ENCODE measurements around the gene PTPN6.

Gene PTPN6

GRCh38 chr12:6925540-6926279, 25.4 kb upstream of the PTPN6 start:
- H3K4me1 ChIP-seq (ENCODE audit: control insufficient read depth, low read depth, low read length) = peaks cover 39% of the 10 kb centered on the region
- H3K9me3 ChIP-seq (ENCODE audit: control insufficient read depth, low read depth, low read length) = no peaks in the 10 kb centered on the region
- H3K27me3 ChIP-seq (ENCODE audit: control insufficient read depth, insufficient read depth, low read length) = no peaks in the 10 kb centered on the region
- H3K27ac ChIP-seq (ENCODE audit: low read length) = peak overlapping the region; percentile 81
- H3K36me3 ChIP-seq (ENCODE audit: control insufficient read depth, low read depth, low read length) = peaks cover 19% of the 10 kb centered on the region
- H3K9ac ChIP-seq (ENCODE audit: low read length) = peak overlapping the region; percentile 74
- H3K4me3 ChIP-seq (ENCODE audit: low read length) = peak overlapping the region; percentile 73

DNA sequence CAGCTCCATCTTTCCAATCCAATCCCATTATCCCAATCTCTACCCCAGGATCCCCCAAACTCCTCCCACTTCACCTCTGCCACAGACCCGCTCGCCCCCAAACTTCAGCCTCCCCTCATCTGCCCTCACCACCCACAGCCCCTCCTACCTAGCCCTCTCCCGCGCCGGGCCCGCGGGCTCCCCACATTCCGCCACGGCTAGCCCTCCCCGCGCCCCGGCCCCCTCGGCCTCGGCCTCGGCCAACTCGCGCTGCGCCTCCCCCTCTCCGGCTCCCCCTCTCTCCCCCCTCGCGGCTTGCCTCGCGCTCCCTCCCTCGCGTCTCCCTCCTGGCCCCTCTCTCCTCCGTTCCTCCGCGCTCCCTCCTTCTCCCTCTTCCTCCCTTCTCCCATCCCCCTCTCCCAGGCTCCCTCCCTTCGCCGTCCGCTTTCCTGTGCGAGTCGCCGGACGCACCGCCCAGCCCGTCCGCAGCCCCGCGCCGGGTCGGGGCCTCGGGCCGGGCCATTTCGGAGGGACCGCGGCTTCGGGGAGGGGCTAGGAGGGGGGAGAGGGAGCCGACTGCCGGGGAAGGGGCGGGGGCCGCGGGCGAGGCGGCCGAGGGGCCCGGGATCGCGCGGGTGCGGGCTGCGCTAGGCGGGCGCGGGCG, 23.7 kb upstream of the PTPN6 start, which contains the start of gene ATN1:
ATN1 (plus strand) TSS at position 581 of the 643 bp plus-strand sequence. CDS start 6,043 bp downstream, outside the sequence.
- peak within 1 kb of the TSS; percentile 95 for H3K4me3 ChIP-seq (ENCODE audit: low read length)

GRCh38 chr12:6928022-6928702, 23.0 kb upstream of the PTPN6 start:
- no peaks in the 10 kb centered on the region for H3K27me3 ChIP-seq (ENCODE audit: control insufficient read depth, insufficient read depth, low read length)
- H3K9me3 ChIP-seq (ENCODE audit: control insufficient read depth, low read depth, low read length) = no peaks in the 10 kb centered on the region
- peak overlapping the region; percentile 78 for H3K9ac ChIP-seq (ENCODE audit: low read length)
- H3K36me3 ChIP-seq (ENCODE audit: control insufficient read depth, low read depth, low read length) = peaks cover 8% of the 10 kb centered on the region
- peaks cover 41% of the 10 kb centered on the region for H3K4me1 ChIP-seq (ENCODE audit: control insufficient read depth, low read depth, low read length)
- peak overlapping the region; percentile 95 for H3K4me3 ChIP-seq (ENCODE audit: low read length)
- H3K27ac ChIP-seq (ENCODE audit: low read length) = no peak overlapping the region

More for the DNA sequence above, 23.7 kb upstream of the PTPN6 start, which contains the start of gene ATN1:
- peak within 1 kb of the TSS; percentile 78 for H3K9ac ChIP-seq (ENCODE audit: low read length)
- peaks cover 8% of the 10 kb centered on the region for H3K36me3 ChIP-seq (ENCODE audit: control insufficient read depth, low read depth, low read length)
- no peaks in the 10 kb centered on the region for H3K27me3 ChIP-seq (ENCODE audit: control insufficient read depth, insufficient read depth, low read length)
- H3K27ac ChIP-seq (ENCODE audit: low read length) = peak within 1 kb of the TSS; percentile 15
- H3K4me1 ChIP-seq (ENCODE audit: control insufficient read depth, low read depth, low read length) = peaks cover 41% of the 10 kb centered on the region
- no peaks in the 10 kb centered on the region for H3K9me3 ChIP-seq (ENCODE audit: control insufficient read depth, low read depth, low read length)

DNA sequence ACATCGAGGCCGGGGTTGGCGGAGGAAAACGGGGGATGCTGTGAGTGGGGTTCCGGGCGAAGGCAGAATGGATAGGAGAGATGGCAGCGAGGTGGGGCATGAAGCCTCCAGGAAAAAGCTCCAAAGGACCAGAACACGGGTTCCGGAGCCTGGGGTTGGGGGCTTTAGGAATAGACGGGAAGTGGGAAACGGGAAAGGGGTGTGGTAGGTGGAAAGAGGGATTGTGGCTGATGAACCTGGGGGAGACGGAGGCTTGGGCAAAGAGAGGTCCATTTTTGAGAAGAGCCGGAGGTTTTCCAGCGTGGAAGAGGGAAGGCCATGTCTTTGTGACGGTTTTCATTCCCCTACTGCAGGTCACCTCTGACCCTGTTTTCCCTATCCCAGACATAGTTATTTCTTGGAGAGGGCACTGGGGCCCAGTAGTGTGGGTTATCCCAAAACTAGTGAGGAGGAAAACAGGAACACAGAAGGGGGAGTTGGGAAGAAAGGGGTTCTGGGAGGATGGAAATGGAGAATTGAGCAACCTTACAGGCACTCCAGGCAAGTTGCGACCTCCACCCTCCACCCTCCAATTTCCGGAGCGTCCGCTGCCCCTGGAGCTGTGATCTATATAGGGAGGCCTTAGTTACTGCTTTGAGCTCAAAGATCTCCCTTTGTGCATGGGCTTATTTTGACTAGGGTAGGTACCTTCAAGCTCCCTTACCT, 22.3 kb upstream of the PTPN6 start:
- Histone ChIP-seq H3K27ac (ENCODE audit: low read length) (no peak overlapping the region), H3K9me3 (ENCODE audit: control insufficient read depth, low read depth, low read length) (no peaks in the 10 kb centered on the region), H3K4me1 (ENCODE audit: control insufficient read depth, low read depth, low read length) (peaks cover 41% of the 10 kb centered on the region), H3K4me3 (ENCODE audit: low read length) (peak overlapping the region; percentile 95), H3K36me3 (ENCODE audit: control insufficient read depth, low read depth, low read length) (peaks cover 15% of the 10 kb centered on the region), H3K9ac (ENCODE audit: low read length) (peak overlapping the region; percentile 78), H3K27me3 (ENCODE audit: control insufficient read depth, insufficient read depth, low read length) (no peaks in the 10 kb centered on the region)

DNA sequence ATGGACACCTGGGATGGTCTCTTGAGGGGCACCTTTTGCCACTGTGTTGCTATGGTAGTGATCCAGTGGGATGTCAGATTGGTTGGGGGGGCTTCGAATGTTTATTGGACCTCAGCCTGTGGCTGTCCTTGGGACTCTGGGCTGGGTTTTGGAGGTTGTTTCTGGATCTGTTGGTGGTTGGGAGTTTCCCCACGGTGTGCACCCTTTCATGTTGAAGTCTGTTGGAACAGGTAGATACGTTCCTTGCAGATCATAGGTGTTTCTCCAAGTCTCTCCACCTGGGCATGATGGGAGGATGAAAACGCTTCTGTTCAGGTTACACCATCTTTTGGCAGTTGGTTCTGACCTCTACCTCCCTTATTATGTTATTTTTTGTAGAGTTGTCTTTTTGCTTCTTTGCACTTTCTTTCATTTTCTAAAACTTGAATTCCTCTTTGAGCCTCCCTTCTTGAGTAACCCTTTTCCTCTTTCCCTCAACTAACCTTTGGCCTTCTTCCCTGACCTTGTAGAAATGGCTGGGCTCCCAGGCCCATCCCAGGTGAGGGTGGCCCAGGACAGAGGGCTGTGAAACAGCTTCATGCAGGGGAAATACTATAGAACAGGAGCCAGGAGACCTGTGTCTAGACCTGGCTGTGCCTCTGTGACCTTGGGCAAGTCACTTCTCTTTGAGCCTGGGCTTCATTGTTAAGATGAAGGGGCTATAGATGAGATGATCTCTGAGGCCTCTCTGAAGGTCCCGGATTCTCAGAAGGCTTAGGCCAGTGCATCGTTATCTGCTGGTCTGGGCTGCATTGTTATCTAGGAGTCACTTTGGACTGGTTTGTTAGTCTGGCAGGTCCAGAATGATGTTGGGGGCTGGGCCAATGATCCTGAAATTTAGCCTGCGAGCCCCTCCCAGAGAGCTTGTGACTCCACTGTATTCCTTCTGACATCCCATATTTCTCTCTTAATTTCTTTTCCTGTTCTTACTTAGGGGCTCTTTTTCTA, 21.4 kb upstream of the PTPN6 start:
- Histone ChIP-seq H3K27ac (ENCODE audit: low read length) (no peak overlapping the region), H3K27me3 (ENCODE audit: control insufficient read depth, insufficient read depth, low read length) (no peaks in the 10 kb centered on the region), H3K9me3 (ENCODE audit: control insufficient read depth, low read depth, low read length) (no peaks in the 10 kb centered on the region), H3K9ac (ENCODE audit: low read length) (peak overlapping the region; percentile 78), H3K4me1 (ENCODE audit: control insufficient read depth, low read depth, low read length) (peaks cover 37% of the 10 kb centered on the region), H3K36me3 (ENCODE audit: control insufficient read depth, low read depth, low read length) (peaks cover 24% of the 10 kb centered on the region), H3K4me3 (ENCODE audit: low read length) (peak overlapping the region; percentile 95)

DNA sequence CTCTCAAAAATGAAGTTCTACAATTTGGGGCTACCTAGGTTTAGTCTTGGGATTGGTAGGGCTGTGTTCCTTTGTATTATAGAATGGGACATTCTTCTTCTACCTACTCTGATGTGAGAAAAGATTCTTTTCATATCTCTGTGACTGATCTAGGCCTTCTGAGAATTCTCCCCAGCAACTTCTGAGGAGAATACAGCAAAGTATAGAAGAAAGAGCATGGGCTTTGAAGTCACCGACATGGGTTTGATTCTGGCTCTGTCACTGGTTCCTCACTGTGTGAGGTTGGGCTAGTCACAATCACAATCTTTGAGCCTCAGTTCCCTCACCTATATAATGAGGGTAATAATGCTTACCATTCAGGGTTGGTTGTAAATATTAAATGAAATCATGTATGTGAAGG, 18.4 kb upstream of the PTPN6 start:
- H3K9ac ChIP-seq (ENCODE audit: low read length) = no peak overlapping the region
- no peaks in the 10 kb centered on the region for H3K9me3 ChIP-seq (ENCODE audit: control insufficient read depth, low read depth, low read length)
- no peak overlapping the region for H3K27ac ChIP-seq (ENCODE audit: low read length)
- H3K36me3 ChIP-seq (ENCODE audit: control insufficient read depth, low read depth, low read length) = peaks cover 35% of the 10 kb centered on the region
- no peak overlapping the region for H3K4me3 ChIP-seq (ENCODE audit: low read length)
- H3K27me3 ChIP-seq (ENCODE audit: control insufficient read depth, insufficient read depth, low read length) = no peaks in the 10 kb centered on the region
- H3K4me1 ChIP-seq (ENCODE audit: control insufficient read depth, low read depth, low read length) = peaks cover 13% of the 10 kb centered on the region

GRCh38 chr12:6934110-6934509, 17.0 kb upstream of the PTPN6 start:
- peaks cover 35% of the 10 kb centered on the region for H3K36me3 ChIP-seq (ENCODE audit: control insufficient read depth, low read depth, low read length)

DNA sequence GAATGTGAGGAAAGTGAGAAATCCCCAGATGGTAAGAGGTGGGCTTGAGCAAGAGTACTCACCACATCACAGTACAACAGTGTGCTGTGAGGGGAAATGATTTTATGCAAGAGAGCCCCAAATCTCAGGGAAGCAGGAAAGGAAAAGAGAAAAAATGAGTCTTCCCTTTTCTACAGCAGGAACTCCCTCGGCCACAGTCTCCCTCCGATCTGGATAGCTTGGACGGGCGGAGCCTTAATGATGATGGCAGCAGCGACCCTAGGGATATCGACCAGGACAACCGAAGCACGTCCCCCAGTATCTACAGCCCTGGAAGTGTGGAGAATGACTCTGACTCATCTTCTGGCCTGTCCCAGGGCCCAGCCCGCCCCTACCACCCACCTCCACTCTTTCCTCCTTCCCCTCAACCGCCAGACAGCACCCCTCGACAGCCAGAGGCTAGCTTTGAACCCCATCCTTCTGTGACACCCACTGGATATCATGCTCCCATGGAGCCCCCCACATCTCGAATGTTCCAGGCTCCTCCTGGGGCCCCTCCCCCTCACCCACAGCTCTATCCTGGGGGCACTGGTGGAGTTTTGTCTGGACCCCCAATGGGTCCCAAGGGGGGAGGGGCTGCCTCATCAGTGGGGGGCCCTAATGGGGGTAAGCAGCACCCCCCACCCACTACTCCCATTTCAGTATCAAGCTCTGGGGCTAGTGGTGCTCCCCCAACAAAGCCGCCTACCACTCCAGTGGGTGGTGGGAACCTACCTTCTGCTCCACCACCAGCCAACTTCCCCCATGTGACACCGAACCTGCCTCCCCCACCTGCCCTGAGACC, 15.6 kb upstream of the PTPN6 start:
- no peak overlapping the region for H3K9ac ChIP-seq (ENCODE audit: low read length)
- H3K4me3 ChIP-seq (ENCODE audit: low read length) = no peak overlapping the region
- peaks cover 8% of the 10 kb centered on the region for H3K4me1 ChIP-seq (ENCODE audit: control insufficient read depth, low read depth, low read length)
- H3K9me3 ChIP-seq (ENCODE audit: control insufficient read depth, low read depth, low read length) = no peaks in the 10 kb centered on the region
- no peaks in the 10 kb centered on the region for H3K27me3 ChIP-seq (ENCODE audit: control insufficient read depth, insufficient read depth, low read length)
- no peak overlapping the region for H3K27ac ChIP-seq (ENCODE audit: low read length)
- H3K36me3 ChIP-seq (ENCODE audit: control insufficient read depth, low read depth, low read length) = peaks cover 37% of the 10 kb centered on the region

More at GRCh38 chr12:6934110-6934509, 17.0 kb upstream of the PTPN6 start:
- peaks cover 16% of the 10 kb centered on the region for H3K4me1 ChIP-seq (ENCODE audit: control insufficient read depth, low read depth, low read length)
- no peaks in the 10 kb centered on the region for H3K9me3 ChIP-seq (ENCODE audit: control insufficient read depth, low read depth, low read length)
- no peak overlapping the region for H3K9ac ChIP-seq (ENCODE audit: low read length)
- H3K27me3 ChIP-seq (ENCODE audit: control insufficient read depth, insufficient read depth, low read length) = no peaks in the 10 kb centered on the region
- no peak overlapping the region for H3K27ac ChIP-seq (ENCODE audit: low read length)
- no peak overlapping the region for H3K4me3 ChIP-seq (ENCODE audit: low read length)

DNA sequence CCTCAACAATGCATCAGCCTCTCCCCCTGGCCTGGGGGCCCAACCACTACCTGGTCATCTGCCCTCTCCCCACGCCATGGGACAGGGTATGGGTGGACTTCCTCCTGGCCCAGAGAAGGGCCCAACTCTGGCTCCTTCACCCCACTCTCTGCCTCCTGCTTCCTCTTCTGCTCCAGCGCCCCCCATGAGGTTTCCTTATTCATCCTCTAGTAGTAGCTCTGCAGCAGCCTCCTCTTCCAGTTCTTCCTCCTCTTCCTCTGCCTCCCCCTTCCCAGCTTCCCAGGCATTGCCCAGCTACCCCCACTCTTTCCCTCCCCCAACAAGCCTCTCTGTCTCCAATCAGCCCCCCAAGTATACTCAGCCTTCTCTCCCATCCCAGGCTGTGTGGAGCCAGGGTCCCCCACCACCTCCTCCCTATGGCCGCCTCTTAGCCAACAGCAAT, 14.9 kb upstream of the PTPN6 start:
- peaks cover 43% of the 10 kb centered on the region for H3K36me3 ChIP-seq (ENCODE audit: control insufficient read depth, low read depth, low read length)
- H3K4me1 ChIP-seq (ENCODE audit: control insufficient read depth, low read depth, low read length) = peaks cover 5% of the 10 kb centered on the region
- H3K9me3 ChIP-seq (ENCODE audit: control insufficient read depth, low read depth, low read length) = no peaks in the 10 kb centered on the region
- no peaks in the 10 kb centered on the region for H3K27me3 ChIP-seq (ENCODE audit: control insufficient read depth, insufficient read depth, low read length)
- H3K27ac ChIP-seq (ENCODE audit: low read length) = no peak overlapping the region
- no peak overlapping the region for H3K9ac ChIP-seq (ENCODE audit: low read length)
- H3K4me3 ChIP-seq (ENCODE audit: low read length) = no peak overlapping the region
